ENCODE data around the gene SLC22A1.
"Not testable (repeated sequence)": the region's sequence is repeated elsewhere in the genome, so short reads cannot be mapped to it uniquely, and the experiment has no call there.

Gene SLC22A1

GRCh38 chr6:160104821-160105517 lies 16.6 kb upstream of the SLC22A1 start:
- no peaks in the 10 kb centered on the region for H3K9me3 Mint-ChIP-seq
- peaks cover 44% of the 10 kb centered on the region for H3K36me3 Mint-ChIP-seq (ENCODE audit: low read depth)
- H3K27ac Mint-ChIP-seq = no peak overlapping the region
- H3K27me3 Mint-ChIP-seq (ENCODE audit: low read depth) = no peaks in the 10 kb centered on the region
- no peak overlapping the region for H3K4me3 Mint-ChIP-seq
- H3K4me1 Mint-ChIP-seq (ENCODE audit: low read depth) = peaks cover 17% of the 10 kb centered on the region

GRCh38 chr6:160106010-160106409 lies 15.6 kb upstream of the SLC22A1 start:
- H3K36me3 Mint-ChIP-seq (ENCODE audit: low read depth) = peaks cover 41% of the 10 kb centered on the region
- no peak overlapping the region for H3K27ac Mint-ChIP-seq
- H3K27me3 Mint-ChIP-seq (ENCODE audit: low read depth) = no peaks in the 10 kb centered on the region
- no peak overlapping the region for H3K4me3 Mint-ChIP-seq
- peaks cover 14% of the 10 kb centered on the region for H3K4me1 Mint-ChIP-seq (ENCODE audit: low read depth)
- H3K9me3 Mint-ChIP-seq = no peaks in the 10 kb centered on the region

GRCh38 chr6:160106701-160107100 lies 14.9 kb upstream of the SLC22A1 start:
- Mint-ChIP-seq H3K36me3 (ENCODE audit: low read depth) (peaks cover 42% of the 10 kb centered on the region), H3K9me3 (no peaks in the 10 kb centered on the region), H3K4me3 (no peak overlapping the region), H3K4me1 (ENCODE audit: low read depth) (peaks cover 11% of the 10 kb centered on the region), H3K27ac (peak overlapping the region; percentile 10), H3K27me3 (ENCODE audit: low read depth) (no peaks in the 10 kb centered on the region)

- Mint-ChIP-seq H3K9me3 (no peaks in the 10 kb centered on the region), H3K27ac (peak overlapping the region; percentile 16), H3K27me3 (ENCODE audit: low read depth) (no peaks in the 10 kb centered on the region), H3K4me1 (ENCODE audit: low read depth) (peaks cover 11% of the 10 kb centered on the region), H3K4me3 (no peak overlapping the region), H3K36me3 (ENCODE audit: low read depth) (peaks cover 39% of the 10 kb centered on the region)
Measured at GRCh38 chr6:160108077-160108476, 13.5 kb upstream of the SLC22A1 start.

- Mint-ChIP-seq H3K9me3 (no peaks in the 10 kb centered on the region), H3K4me3 (no peak overlapping the region), H3K27ac (no peak overlapping the region), H3K4me1 (ENCODE audit: low read depth) (peaks cover 11% of the 10 kb centered on the region), H3K27me3 (ENCODE audit: low read depth) (no peaks in the 10 kb centered on the region), H3K36me3 (ENCODE audit: low read depth) (peaks cover 29% of the 10 kb centered on the region)
Measured at GRCh38 chr6:160110586-160111123, 11.0 kb upstream of the SLC22A1 start.

GRCh38 chr6:160111806-160112205 lies 9.8 kb upstream of the SLC22A1 start:
- H3K36me3 Mint-ChIP-seq (ENCODE audit: low read depth) = peaks cover 27% of the 10 kb centered on the region
- H3K27ac Mint-ChIP-seq = no peak overlapping the region
- no peak overlapping the region for H3K4me3 Mint-ChIP-seq
- no peaks in the 10 kb centered on the region for H3K9me3 Mint-ChIP-seq
- H3K4me1 Mint-ChIP-seq (ENCODE audit: low read depth) = peaks cover 11% of the 10 kb centered on the region
- no peaks in the 10 kb centered on the region for H3K27me3 Mint-ChIP-seq (ENCODE audit: low read depth)

- peaks cover 28% of the 10 kb centered on the region for H3K36me3 Mint-ChIP-seq (ENCODE audit: low read depth)
- H3K27ac Mint-ChIP-seq = no peak overlapping the region
- H3K4me1 Mint-ChIP-seq (ENCODE audit: low read depth) = peaks cover 11% of the 10 kb centered on the region
- no peaks in the 10 kb centered on the region for H3K9me3 Mint-ChIP-seq
- no peak overlapping the region for H3K4me3 Mint-ChIP-seq
- H3K27me3 Mint-ChIP-seq (ENCODE audit: low read depth) = no peaks in the 10 kb centered on the region
Measured at GRCh38 chr6:160112628-160113299, 8.9 kb upstream of the SLC22A1 start.

- peaks cover 25% of the 10 kb centered on the region for H3K36me3 Mint-ChIP-seq (ENCODE audit: low read depth)
- not testable (repeated sequence) for H3K9me3 Mint-ChIP-seq; H3K4me1 Mint-ChIP-seq (ENCODE audit: low read depth); H3K27me3 Mint-ChIP-seq (ENCODE audit: low read depth); H3K27ac Mint-ChIP-seq; H3K4me3 Mint-ChIP-seq
Measured at GRCh38 chr6:160114536-160114935, 7.1 kb upstream of the SLC22A1 start.

- no peak overlapping the region for H3K27ac Mint-ChIP-seq
- no peaks in the 10 kb centered on the region for H3K9me3 Mint-ChIP-seq
- H3K4me1 Mint-ChIP-seq (ENCODE audit: low read depth) = peaks cover 3% of the 10 kb centered on the region
- no peak overlapping the region for H3K4me3 Mint-ChIP-seq
- H3K36me3 Mint-ChIP-seq (ENCODE audit: low read depth) = peaks cover 25% of the 10 kb centered on the region
- no peaks in the 10 kb centered on the region for H3K27me3 Mint-ChIP-seq (ENCODE audit: low read depth)
Measured at GRCh38 chr6:160115421-160115820, 6.2 kb upstream of the SLC22A1 start.

- Mint-ChIP-seq H3K27ac (no peak overlapping the region), H3K4me3 (no peak overlapping the region), H3K27me3 (ENCODE audit: low read depth) (no peaks in the 10 kb centered on the region), H3K4me1 (ENCODE audit: low read depth) (no peaks in the 10 kb centered on the region), H3K9me3 (no peaks in the 10 kb centered on the region), H3K36me3 (ENCODE audit: low read depth) (peaks cover 25% of the 10 kb centered on the region)
Measured at GRCh38 chr6:160116411-160116810, 5.2 kb upstream of the SLC22A1 start.

- peaks cover 24% of the 10 kb centered on the region for H3K36me3 Mint-ChIP-seq (ENCODE audit: low read depth)
- no peaks in the 10 kb centered on the region for H3K4me1 Mint-ChIP-seq (ENCODE audit: low read depth)
- no peak overlapping the region for H3K27ac Mint-ChIP-seq
- H3K27me3 Mint-ChIP-seq (ENCODE audit: low read depth) = no peaks in the 10 kb centered on the region
- no peaks in the 10 kb centered on the region for H3K9me3 Mint-ChIP-seq
- H3K4me3 Mint-ChIP-seq = no peak overlapping the region
Measured at GRCh38 chr6:160117137-160117536, 4.5 kb upstream of the SLC22A1 start.

- Mint-ChIP-seq H3K36me3 (ENCODE audit: low read depth) (peaks cover 21% of the 10 kb centered on the region), H3K4me3 (no peak overlapping the region), H3K4me1 (ENCODE audit: low read depth) (no peaks in the 10 kb centered on the region), H3K9me3 (no peaks in the 10 kb centered on the region), H3K27ac (no peak overlapping the region), H3K27me3 (ENCODE audit: low read depth) (no peaks in the 10 kb centered on the region)
Measured at GRCh38 chr6:160118620-160119229, 2.9 kb upstream of the SLC22A1 start.

GRCh38 chr6:160120087-160120486 lies 1.5 kb upstream of the SLC22A1 start:
- Mint-ChIP-seq H3K36me3 (ENCODE audit: low read depth) (peaks cover 16% of the 10 kb centered on the region), H3K27me3 (ENCODE audit: low read depth) (no peaks in the 10 kb centered on the region), H3K4me3 (no peak overlapping the region), H3K9me3 (no peaks in the 10 kb centered on the region), H3K27ac (no peak overlapping the region), H3K4me1 (ENCODE audit: low read depth) (no peaks in the 10 kb centered on the region)

- Mint-ChIP-seq H3K27ac (no peak overlapping the region), H3K9me3 (no peaks in the 10 kb centered on the region), H3K36me3 (ENCODE audit: low read depth) (peaks cover 10% of the 10 kb centered on the region), H3K27me3 (ENCODE audit: low read depth) (no peaks in the 10 kb centered on the region), H3K4me1 (ENCODE audit: low read depth) (no peaks in the 10 kb centered on the region), H3K4me3 (no peak overlapping the region)
Measured at GRCh38 chr6:160121981-160122380, 366 bp downstream of the SLC22A1 start.

GRCh38 chr6:160122744-160123143 lies 1.1 kb downstream of the SLC22A1 start:
- Mint-ChIP-seq H3K4me1 (ENCODE audit: low read depth) (no peaks in the 10 kb centered on the region), H3K36me3 (ENCODE audit: low read depth) (peaks cover 4% of the 10 kb centered on the region), H3K9me3 (no peaks in the 10 kb centered on the region), H3K4me3 (no peak overlapping the region), H3K27ac (no peak overlapping the region), H3K27me3 (ENCODE audit: low read depth) (no peaks in the 10 kb centered on the region)
